Hematopoietic multipotent progenitor cell treated with erythropoietin and hydrocortisone succinate and interleukin-3 and kit ligand, for 17 days (in vitro differentiated cells): ENCODE measurements around the gene AMOTL2.

Source experiments
- DNase-seq: peaks from one replicate; pipeline ENCODE4 v3.0.0-alpha.2; 2015; ENCODE audit warnings: low spot score

AMOTL2 gene

DNA sequence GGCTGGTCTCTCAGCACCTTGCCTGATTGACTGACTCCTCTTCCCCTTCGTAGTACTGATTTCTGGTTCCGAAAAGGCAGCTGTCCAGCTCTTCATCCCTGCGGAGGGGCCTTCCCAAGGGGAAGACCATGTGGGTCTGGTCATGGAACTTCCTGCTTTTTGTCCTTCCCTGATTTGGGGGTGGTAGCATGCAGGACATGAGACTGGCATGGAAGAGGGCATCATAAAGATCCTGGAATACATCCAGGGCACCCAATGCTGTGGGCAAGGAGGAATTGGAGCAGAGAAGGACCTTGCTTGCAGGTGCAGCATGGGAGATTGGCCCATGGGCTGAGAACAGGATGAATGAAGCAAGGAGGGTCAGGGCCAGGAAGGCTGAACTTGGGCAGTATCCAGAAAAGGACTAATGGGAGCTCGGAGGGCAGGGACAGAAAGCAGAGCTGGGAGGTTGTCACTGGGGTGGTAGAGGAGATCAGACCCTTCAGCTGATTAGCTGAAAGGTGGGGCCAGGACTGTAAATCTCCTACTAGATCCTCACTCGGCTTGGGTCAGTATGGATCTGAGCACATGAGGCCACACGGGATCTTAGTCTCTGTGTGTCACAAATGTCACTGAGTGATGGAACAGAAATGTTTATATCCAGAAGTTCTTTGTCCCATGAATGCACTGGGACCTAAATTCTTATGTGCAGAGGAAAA lies 59.5 kb downstream of the AMOTL2 start:
- DNase-seq = no peak

DNA sequence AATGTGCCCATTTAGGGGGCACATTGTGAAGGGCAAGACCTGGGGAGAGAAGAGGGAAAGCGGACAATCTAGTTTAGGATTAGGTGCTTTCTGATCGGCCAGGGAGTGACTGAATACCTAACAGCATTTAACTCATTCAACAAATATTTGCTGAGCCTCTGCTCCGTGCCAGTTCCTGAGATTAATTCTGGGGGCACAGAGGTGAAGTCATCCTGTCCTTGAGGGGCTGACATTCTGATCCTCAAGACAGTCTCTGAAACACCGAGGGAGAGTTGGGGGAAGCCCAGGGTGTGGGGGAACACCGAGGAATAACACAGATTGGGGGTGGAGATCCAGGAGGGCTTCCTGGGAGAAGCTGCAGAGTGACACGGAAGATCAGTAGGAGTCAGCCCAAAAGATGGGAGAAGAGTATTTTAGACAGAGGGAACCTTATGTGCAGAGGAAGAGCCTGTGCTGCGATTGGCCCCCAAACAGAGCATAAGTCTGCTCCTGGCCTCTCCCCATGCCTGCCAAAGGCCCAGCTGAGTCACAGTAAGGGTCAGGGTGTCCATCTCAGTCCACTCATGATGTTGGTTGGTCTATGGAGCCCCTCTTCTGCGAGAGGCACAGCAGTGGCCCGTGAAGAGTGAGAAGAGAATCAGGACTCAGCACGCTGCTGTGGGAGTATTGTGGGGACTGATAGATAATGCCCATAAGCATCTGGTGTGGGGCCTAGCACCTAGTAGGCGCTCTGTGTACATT lies 60.2 kb downstream of the AMOTL2 start:
- DNase-seq = no peak

DNA sequence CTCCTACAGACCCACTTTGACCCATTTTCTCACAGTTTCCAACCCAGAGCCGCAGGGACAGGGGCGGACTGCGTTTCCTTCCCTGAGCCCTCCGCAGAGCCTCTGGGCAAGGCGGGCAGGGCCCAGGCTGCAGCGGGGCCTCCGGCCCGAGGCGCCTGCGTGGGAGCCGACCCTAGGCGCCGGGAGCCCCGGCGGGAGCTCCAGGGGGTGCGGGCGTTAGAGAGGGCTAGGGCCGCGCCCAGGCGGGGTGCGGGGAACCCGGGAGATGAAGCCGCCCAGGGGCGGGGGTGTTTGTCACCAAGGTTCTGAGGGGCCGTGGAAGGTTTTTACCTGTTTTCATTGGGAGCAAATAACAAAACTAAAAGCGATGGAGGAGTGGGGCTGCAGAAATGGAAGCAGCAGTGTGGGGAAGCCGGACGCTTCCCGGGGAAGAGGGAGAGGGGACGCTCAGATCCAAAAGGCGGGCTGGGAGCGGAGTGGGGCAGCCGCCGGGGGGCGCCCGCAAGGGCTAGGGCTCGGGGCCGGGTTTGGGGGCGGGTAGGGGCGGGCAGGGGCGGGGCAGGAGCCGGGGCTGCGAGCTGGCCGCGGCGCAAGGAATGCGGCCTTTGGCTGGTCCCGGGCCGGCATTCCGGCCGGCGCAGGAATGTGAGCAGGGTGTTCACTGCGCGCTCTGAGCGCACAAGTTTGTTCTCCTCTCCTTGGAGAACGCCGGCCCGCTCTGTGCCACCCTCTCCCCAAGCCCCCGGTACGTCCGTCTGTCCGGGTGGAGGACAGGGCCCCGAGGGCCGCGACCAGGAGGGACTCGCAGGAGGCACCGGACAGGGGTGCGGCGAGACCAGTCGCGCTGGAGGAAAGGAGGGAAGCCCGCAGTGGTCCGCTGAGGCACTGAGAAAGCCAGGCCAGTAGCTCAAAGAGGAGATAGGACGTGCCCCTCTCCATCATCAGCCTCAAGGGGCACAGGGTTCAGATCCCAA lies 61.1 kb downstream of the AMOTL2 start:
- DNase-seq = no peak

DNA sequence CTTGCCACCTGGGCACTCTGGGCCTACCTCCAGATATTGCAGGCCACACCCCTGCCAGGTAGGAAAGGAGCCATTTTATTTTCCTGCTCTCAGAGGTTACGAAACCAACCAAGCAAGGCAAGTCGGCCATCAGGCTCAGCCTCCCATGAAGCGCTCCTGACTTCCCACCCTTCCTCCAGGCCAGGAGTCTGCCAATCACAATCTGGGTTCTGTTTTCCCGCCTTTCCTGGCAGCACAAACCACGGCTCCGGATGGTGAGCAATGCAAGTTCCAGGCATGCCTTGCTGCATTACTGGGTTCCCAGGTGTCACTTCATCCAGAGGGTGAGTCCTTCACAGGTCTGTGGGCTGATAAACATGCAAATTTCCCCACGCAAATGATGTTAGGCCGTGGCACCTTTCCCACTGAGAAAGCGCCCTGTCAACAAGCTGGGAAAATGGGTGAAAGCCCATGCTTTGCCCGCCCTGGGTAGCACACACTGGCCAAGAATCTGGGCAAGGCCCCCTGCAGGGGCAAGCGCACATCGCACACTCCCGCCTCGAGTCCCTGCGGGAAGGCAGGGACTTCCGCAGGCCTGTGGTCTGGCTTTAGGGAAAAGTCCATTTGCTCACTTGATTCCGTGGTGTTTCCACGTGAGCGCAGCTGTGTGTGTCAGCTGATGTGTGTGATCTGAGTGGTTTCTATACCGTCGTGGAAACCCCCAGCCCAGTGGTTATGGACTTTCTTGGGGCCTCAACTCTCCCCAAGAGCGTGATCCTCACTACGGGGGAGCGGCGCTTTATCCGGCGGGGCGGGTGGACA lies 62.0 kb downstream of the AMOTL2 start:
- DNase-seq = no peak

DNA sequence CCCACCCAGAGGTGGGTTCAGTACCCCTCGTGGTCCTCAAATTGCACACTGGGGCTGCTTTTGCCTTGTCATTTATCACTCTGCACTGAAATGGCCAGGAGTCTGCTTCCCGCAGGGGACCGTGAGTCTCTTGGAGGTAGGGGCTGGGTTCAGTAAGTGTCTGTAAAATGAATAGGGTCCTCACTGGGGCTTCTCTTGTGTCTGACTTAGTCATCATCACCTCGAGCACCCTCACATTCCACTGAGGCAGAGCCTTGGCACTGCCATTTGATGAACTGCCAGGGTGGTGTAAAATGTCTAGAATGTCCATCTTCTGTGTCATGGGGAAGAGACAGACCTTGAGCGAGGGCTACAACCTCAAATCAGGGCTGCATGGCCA lies 62.6 kb downstream of the AMOTL2 start:
- DNase-seq = no peak

DNA sequence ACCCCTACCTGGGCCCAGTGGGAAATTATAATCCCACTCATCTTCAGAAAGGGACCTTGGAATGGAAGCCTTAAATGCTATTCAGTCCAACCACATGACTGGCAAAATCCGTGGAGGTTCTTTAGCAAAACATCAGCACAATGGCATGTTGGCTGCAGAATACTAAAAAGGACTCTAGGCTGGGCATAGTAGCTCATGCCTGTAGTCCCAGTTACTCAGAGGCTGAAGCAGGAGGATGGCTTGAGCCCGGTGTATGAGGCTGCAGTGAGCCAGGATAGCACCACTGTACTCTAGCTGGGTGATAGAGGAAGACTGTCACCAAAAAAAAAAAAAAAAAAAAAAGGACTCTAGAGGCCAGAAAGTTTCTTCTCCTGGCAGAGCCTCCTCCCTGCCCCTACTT lies 63.0 kb downstream of the AMOTL2 start:
- DNase-seq = no peak

DNA sequence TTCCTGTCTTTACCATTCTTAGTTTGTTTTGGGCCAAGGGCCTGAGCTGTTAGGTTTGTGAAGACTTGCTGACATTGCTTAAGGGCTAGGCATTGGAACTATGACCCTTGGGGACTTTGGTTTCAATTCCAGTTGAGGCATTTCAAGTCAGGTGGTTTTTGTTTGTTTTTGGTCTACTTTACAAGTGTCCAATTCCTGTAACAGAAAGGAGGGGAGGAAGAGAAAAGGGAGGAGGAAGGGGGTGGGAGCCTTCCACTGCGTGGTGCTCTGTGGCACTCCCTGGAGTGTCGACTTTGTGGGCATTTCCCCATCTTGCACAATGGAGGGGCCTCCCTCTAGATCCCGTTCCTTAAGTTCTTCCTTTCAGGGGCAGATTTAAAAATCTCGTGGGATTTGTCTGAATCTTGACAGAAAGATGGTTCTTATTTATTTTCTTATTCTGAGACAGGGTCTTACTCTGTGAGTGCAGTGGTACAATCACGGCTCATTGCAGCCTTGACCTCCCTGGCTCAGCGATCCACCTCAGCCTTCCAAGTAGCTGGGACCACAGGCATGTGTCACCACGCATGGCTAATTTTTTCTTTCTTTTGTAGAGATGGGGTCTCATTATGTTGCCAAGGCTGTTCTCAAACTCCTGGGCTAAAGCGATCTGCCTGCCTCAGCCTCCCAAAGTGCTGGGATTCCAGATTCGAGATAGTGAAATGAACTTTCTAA lies 64.1 kb downstream of the AMOTL2 start:
- no peak for DNase-seq

DNA sequence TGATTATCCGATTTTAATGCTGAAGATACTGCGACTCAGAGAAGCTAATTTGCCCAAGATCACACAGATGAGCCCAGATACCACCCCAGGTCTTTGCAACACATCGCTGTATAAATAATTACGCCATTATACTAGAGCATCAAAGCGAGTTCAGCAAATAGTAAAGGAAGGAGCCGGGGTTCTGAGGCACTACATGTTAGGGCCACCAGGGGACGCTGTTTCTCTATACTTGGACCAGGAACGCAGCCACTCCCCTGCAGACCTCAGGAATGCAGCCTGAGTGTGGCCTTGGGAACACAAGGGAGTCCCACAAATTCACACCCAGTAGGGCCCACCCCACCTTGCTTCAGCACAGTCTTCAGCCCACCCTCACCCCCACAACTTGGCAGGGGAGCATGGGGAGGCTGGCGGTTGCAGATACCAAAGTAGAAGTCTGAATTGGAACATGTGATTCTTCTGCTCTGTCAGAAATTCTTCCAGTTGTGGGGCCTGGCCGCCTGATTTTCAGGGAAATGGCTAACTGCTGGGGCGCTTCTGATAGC lies 65.8 kb downstream of the AMOTL2 start:
- peak; percentile 69 for DNase-seq

DNA sequence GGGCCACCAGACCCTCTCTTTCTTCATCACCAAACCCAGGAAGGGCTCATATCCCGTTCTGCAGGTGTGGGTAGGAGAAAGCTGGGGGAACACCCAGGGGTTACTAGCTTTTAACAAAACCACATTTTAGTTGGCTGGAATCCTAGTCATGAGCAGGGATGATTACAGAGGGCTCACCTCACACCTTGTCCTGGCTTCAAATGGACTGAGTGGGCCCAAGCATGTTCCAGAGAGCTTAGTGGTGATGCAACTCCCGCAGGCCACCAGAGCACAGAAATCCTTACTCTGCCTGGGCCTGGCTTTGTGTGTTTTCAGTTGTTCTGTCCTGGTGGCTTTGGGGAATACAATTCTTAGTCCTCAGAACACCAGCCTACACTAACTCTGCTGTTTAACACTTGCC lies 66.8 kb downstream of the AMOTL2 start:
- no peak for DNase-seq

DNA sequence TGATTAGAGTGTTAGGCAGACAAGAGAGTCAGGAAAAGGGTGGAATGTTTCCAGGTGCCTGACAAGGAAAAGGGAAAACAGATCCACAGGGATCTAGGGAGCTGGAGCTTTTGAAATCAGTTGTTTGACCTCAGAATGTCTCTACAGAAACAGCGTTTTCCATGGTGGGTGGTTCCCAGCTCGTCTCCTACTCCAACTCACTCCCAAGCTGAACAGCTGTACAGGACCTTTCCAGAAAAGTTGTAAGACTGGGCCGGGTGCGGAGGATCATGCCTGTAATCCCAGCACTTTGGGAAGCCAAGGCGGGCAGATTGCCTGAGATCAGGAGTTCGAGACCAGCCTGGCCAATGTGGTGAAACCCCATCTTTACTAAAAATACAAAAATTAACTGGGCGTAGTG lies 67.9 kb downstream of the AMOTL2 start:
- DNase-seq = no peak
